H1 (cell line): ENCODE data around the gene CDC42BPB. TPM values are rescaled to one million over a fixed set of nuclear protein-coding genes. Genes with fewer than 3 reads are reported as not detected.

Source experiments
- CHD7 ChIP-seq: fragments of 300-600 bp; sonication (generic); IDR thresholded peaks from 2 replicates; pipeline ENCODE4 v1.7.1; 2012; ENCODE audit warnings: low read length, moderate library complexity, mild to moderate bottlenecking, inconsistent platforms; ENCODE audit not compliant: insufficient replicate concordance
- CTBP2 ChIP-seq: IDR thresholded peaks from 2 replicates; pipeline ENCODE4 v1.7.0; 2011; ENCODE audit warnings: borderline replicate concordance, mild to moderate bottlenecking, moderate library complexity, mixed read lengths, low read length; ENCODE audit not compliant: insufficient read depth, insufficient read length
- KDM4A ChIP-seq: IDR thresholded peaks from one replicate; pipeline ENCODE4 v1.7.1; 2012; ENCODE audit warnings: low read depth, mild to moderate bottlenecking, moderate library complexity, low read length, inconsistent platforms; ENCODE audit not compliant: severe bottlenecking
- POLR2A ChIP-seq, 2 experiments: IDR thresholded peaks; 1 replicate in 1 of 2; 2 replicates in 1 of 2; pipeline ENCODE4 v1.6.1; 2011; ENCODE audit warnings: low read depth in 2 of 2, low read length in 2 of 2, mild to moderate bottlenecking in 2 of 2; ENCODE audit errors: control extremely low read depth in 1 of 2
- POLR2AphosphoS5 ChIP-seq: IDR thresholded peaks from 2 replicates; pipeline ENCODE4 v1.6.1; 2011; ENCODE audit warnings: low read depth, low read length
- RAD21 ChIP-seq, 2 experiments: IDR thresholded peaks in 1 of 2; conservative IDR thresholded peaks in 1 of 2; 2 replicates each; pipeline ENCODE4 v1.6.1; 2011; ENCODE audit warnings: low read depth in 2 of 2, low read length in 2 of 2, improper control_type of control experiment in 1 of 2, inconsistent platforms in 1 of 2, mild to moderate bottlenecking in 1 of 2, moderate library complexity in 1 of 2
- RNF2 ChIP-seq: fragments of 200-900, 300-1000 bp; sonication (generic); IDR thresholded peaks from 2 replicates; pipeline ENCODE4 v1.7.1; 2016; ENCODE audit warnings: borderline replicate concordance, low read depth, mild to moderate bottlenecking, antibody characterized with exemption, low read length; ENCODE audit not compliant: poor library complexity, severe bottlenecking; ENCODE audit errors: missing control alignments
- SP2 ChIP-seq: IDR thresholded peaks from 2 replicates; pipeline ENCODE4 v1.6.1; 2012; ENCODE audit warnings: mild to moderate bottlenecking, low read length, inconsistent platforms
- TCF12 ChIP-seq: IDR thresholded peaks from 2 replicates; pipeline ENCODE4 v1.6.1; 2011; ENCODE audit warnings: low read depth, mild to moderate bottlenecking, low read length
- USF2 ChIP-seq: IDR thresholded peaks from 2 replicates; pipeline ENCODE4 v1.6.1; 2011; ENCODE audit warnings: low read length, improper control_type of control experiment
- polyA plus RNA-seq, 7 experiments: library from polyadenylated mRNA; depleted of rRNA in 3 of 7; stranded (reverse) in 5 of 7; unstranded in 2 of 7; fragments of >200 nt in 5 of 7; fragments of 200-250 nt in 2 of 7; gene quantifications; 1 replicate in 5 of 7; 2 replicates in 1 of 7; 4 replicates in 1 of 7; pipeline versions ENCODE4 v1.2.1 to v1.2.3, GENCODE V29; 2011 to 2013; ENCODE audit warnings: missing spikeins in 2 of 7, mixed read lengths in 2 of 7
- total RNA-seq: library from RNA; stranded (reverse); fragmentation: NEBNext Ultra II Directional; extraction: Animal tissue kit (Norgen Biotek cat#: 25700); gene quantifications from 2 replicates; pipeline ENCODE4 v1.2.1, GENCODE V29; 2021

Gene CDC42BPB
- total and polyA plus RNA-seq, 2 of the 8 experiments (the other 6 are each of a cell fraction or from before 2014, with no cell fraction given) = 51.2 to 88.2 TPM

- TF ChIP-seq CHD7 = no peak
- TF ChIP-seq CTBP2 = no peak
- no peak for TF ChIP-seq TCF12
- TF ChIP-seq RAD21 (IDR thresholded peaks at IDR 0.05 in 1 of 2, conservative IDR thresholded peaks at IDR 0.05 in 1 of 2; ENCODE audit: low read depth in 2 of 2, low read length in 2 of 2) = no peak
- no peak for TF ChIP-seq SP2
- TF ChIP-seq USF2 = no peak
- TF ChIP-seq KDM4A = no peak
- TF ChIP-seq RNF2 = no peak
- TF ChIP-seq POLR2AphosphoS5 = no peak
- TF ChIP-seq POLR2A (IDR thresholded peaks at IDR 0.05; ENCODE audit: control extremely low read depth in 1 of 2, low read depth in 2 of 2, low read length in 2 of 2) = no peak
Measured at GRCh38 chr14:103019826-103020225, 37.5 kb downstream of the CDC42BPB start (continued).
